Esophagus squamous epithelium (tissue), 4 donors: Measurements from ENCODE around the gene MAML3.

ENCODE experiments used
- CTCF ChIP-seq, 6 experiments: fragments of 450-650 bp in 4 of 6; fragments of 200-600 bp in 2 of 6; sonication (generic) in 2 of 6; IDR thresholded peaks; one replicate each; pipeline ENCODE4 v1.5.1; 2016 to 2019; ENCODE audit warnings: antibody characterized with exemption in 6 of 6, mild to moderate bottlenecking in 4 of 6, moderate library complexity in 4 of 6
- POLR2A ChIP-seq, 4 donors: fragments of 450-650 bp; IDR thresholded peaks; one replicate each; pipeline ENCODE4 v1.6.1; 2017; ENCODE audit warnings: antibody characterized with exemption in 4 of 4, mild to moderate bottlenecking in 4 of 4, moderate library complexity in 3 of 4

- TF ChIP-seq CTCF (IDR thresholded peaks at IDR 0.05) (no peak), POLR2A (IDR thresholded peaks at IDR 0.05) (no peak)
Measured at GRCh38 chr4:140089216-140089615, 64.8 kb downstream of the MAML3 start.
